Stimulated activated CD8-positive, alpha-beta memory T cell treated with anti-CD3 and anti-CD28 coated beads, Interleukin-12 subunit alpha, Interleukin-12 subunit beta, amount 100 ng/mL, for 1 hour (primary cell): ENCODE data around the gene ADIPOR2.
"Not testable (repeated sequence)": the region's sequence is repeated elsewhere in the genome, so short reads cannot be mapped to it uniquely, and the experiment has no call there.

Experiments used
- DNase-seq: peaks from one replicate; pipeline ENCODE4 v3.0.0-alpha.2; 2020; ENCODE audit warnings: low read depth

Gene ADIPOR2

DNA sequence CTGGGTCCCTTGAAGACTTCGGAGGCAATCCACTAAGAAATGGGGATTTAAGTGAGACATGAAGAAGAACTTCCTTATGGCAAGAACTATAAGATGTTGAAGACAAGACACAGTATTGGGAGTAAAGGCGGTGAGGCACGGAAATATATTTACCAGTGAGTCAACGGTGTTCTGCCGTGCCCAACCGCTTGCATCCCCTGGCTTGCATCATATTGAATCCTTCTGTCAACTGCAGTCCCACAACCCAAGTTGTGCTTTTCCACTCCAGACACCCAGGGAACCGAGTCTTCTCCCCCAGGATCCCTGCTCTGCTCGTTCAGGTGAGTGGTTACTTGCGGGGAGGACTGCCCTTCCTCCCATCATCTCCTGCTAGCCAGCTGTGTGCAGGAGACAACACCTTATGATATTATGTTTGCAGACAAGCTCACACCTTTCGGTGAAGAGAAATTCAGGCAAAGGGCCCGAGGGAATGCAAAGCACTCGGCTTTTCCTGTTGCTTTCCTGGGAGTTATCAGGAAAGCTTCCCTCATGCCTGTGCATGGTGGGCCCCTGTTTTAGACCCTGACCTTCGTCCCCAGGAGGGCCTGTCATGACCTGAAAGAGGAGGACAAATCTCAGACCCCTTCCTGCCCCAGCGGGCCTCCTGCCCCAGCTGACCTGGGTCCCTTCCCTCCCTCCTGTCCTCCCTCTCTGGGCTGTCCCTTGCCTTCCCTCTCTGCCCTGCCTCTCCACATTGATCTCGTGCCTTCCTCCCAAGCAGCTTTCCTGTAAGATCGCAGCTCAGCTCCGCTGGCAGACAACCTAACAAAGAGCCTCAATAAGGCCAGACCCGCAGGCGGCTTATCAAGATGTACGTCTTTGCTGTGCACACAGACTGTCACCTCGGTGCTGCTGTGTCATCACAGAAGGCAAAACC is 125.2 kb downstream of the ADIPOR2 start:
- no peak for DNase-seq

DNA sequence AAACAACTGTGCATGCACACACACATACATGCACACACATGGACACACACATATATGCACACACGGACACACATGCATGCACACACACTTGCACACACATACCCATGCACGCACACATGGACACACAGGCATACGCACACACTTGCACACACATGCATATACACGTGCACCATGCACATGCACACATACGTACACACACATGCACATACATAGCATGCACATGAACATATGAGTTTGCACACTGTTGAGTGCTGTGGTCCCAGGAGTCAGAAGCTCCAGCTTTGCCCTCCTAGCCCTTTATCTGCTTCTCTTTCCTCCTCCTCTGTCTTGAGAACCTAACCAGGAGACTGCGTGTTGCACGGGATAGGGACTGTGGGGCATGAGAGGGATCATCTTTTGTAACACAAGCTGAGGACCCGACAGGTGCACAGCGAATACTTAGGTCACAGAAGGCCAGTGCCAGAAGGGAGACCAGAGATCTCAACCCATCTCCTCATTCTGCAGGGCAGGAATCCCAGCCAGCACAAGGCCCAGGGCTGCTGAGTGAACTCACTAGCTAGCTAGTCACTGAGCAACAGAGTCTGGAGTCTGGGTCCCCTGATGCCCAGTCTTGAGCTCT is 126.0 kb downstream of the ADIPOR2 start:
- no peak for DNase-seq

DNA sequence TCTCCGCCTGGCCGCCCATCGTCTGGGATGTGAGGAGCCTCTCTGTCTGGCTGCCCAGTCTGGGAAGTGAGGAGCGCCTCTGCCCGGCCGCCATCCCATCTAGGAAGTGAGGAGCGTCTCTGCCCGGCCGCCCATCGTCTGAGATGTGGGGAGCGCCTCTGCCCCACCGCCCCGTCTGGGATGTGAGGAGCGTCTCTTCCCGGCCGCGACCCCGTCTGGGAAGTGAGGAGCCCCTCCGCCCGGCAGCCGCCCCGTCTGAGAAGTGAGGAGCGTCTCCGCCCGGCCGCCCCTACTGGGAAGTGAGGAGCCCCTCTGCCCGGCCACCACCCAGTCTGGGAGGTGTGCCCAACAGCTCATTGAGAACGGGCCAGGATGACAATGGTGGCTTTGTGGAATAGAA is 127.1 kb downstream of the ADIPOR2 start:
- DNase-seq: not testable (repeated sequence)

- DNase-seq: no peak
These were observed 128.2 kb downstream of the ADIPOR2 start for GRCh38 chr12:1819050-1819449.

DNA sequence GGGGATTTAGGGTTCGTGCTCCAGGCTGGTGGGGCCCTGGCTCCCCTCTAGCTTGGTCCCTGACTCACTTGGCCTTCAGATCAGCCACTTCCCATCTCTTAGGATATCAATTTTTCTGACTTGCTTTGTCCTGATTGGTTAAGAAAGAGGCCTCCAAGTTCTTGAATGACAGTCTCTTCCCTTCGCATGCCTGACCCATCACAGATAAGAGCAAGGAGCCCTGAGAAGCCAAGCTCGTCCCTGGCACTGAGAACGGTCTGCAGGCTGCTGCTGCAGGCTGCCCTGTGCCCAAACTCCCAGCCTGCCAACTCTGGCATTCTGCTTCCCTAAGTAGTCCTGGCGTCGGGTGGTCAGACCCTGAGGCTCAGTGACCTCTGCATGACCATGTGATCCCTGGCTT is 128.7 kb downstream of the ADIPOR2 start:
- no peak for DNase-seq

DNA sequence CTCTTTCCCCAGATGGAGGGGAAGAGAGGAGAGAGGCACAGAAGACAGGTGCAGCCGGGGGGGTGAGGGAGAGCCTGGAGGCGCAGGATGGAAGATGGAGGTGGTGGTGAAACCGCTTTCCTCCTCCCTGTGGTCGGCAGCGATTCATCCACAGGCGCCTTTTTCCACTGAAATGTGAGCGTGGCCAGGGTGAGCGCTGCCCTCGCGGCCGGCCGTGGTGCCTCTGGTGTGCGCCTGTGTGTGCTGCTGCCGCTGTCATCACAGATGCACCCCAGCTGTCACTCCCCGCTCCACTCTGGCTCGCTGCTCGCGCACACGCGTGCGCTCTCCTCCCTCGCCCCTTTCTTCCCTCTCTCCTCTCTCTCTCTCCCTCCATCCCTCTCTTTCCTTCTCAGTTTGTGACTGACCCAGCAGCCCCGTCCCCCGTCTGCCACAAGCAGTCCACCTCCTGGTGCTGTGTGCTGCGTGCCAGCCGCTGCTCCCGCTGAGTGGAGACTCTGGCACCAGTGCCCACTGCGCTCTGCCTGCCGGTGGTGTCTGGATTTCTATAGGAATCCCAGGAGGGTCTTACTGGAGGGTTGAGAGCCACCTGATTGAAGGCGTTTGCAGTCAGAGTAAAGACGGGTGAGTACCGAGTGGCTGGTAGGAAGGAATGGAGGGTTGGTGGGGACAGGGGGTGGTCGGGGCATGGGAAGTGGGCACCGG is 129.5 kb downstream of the ADIPOR2 start, which contains the start of gene LRTM2:
Gene LRTM2, plus strand, starts transcription at position 375 of the 705 bp plus-strand sequence. CDS start 7,584 bp downstream, outside the sequence.
- no peak for DNase-seq

GRCh38 chr12:1820896-1821291 is 130.0 kb downstream of the ADIPOR2 start:
- DNase-seq: no peak

GRCh38 chr12:1821805-1822204 is 130.9 kb downstream of the ADIPOR2 start:
- no peak for DNase-seq

GRCh38 chr12:1822699-1823098 is 131.8 kb downstream of the ADIPOR2 start:
- no peak for DNase-seq

DNA sequence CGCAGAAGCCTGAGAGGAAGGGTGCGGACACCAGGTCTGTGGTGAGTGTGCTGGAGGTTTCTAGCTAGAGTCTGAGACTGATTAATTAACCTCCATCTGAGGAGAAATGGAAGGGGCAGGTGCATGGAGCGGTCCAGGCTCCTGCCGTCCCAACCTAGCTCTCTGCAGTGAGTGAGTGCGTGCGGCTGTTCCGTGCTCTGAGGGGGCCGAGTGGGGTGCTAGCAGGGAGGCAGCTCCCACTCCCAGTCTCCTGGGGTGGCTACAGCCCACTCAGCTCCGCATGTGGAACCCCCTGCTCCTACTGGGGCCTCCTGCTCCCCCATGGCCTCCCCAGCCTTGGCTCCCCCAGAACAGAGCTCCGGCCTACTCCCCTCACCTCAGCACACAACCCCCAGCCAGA is 132.4 kb downstream of the ADIPOR2 start:
- DNase-seq: no peak

DNA sequence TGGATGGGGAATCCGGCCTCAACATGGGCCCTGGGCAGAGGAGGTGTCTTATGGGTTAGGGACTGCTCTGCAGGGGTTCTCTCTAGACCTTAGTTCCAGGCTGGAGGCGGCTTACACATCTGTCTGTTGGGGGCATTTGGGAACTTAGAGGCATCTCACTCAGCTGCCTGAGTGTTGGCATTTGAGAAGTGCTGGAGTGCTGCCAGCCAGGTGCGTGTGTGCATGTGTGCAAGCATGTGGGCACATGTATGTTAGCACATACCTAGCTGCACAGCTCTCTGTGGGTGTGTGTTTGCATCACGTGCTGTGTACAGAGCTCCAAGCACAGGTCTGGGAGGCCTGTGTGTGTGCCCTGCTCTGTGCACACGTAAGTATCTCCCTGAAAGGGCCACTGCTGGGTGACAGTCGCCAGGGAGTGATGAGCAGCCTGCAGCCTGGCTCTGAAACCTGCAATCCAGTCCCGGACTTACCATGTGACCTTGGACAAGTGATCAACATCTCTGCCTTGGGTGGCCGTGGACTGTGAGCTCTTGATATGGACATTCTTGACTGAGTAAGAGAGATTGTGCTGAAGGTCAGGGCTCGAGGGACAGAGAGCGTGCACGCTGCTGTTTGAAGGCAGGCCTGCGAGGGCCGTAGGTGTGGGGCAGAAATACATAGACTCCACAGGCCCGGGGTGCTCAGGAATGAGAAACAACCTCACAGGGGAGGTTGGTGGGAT is 134.7 kb downstream of the ADIPOR2 start:
- DNase-seq: no peak

GRCh38 chr12:1826401-1826800 is 135.5 kb downstream of the ADIPOR2 start:
- no peak for DNase-seq

- DNase-seq: no peak
These were observed 136.2 kb downstream of the ADIPOR2 start for GRCh38 chr12:1826867-1827705.

DNA sequence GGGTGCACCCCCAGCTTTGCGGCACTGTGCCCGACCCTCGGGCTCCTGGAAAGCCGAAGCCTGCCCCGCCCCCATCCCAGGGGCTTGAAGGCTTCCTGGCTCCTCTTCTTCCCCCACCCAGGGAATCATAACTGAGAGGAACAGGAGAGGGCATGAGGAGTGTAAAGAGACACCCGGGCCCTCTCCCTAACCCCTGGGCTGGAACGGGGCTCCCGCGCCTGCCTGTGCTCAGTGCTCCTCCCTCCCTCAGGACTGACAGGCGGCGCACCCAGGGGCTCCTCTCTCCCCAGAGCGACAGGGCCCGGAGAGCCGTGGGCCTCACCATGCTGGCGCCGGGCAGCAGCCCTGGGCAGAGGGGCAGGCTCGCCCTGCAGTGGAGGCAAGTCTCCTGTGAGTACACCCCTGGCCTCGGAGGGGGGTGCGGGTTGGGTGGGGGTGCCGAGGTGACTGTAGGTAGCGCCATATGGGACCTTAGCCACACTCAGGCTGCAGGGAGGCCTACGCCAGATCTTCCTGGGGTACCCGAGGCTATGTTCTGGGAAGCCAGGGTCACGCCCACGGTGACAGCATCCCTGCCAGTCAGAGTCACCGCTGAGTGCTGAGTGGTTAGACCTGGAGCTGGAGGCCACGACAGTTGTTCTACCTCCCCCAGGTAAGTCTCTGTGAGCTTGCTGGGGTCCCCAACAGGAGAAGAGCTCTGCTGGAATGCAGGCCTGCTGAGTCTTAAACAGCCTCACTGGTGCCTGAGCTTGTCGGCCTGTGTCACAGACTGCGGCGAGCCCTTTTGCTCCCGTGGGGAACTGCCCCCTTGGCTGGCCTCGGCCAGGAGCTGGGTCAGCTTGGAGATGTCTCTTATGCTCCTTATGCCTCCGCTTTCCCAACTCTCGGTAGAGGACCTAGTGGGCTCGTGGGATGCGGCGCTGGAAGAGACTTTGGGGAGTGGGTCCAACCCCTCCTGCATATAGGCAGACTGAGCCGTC is 137.2 kb downstream of the ADIPOR2 start:
- no peak for DNase-seq

- no peak for DNase-seq
These were observed 138.0 kb downstream of the ADIPOR2 start for GRCh38 chr12:1828856-1829255.

DNA sequence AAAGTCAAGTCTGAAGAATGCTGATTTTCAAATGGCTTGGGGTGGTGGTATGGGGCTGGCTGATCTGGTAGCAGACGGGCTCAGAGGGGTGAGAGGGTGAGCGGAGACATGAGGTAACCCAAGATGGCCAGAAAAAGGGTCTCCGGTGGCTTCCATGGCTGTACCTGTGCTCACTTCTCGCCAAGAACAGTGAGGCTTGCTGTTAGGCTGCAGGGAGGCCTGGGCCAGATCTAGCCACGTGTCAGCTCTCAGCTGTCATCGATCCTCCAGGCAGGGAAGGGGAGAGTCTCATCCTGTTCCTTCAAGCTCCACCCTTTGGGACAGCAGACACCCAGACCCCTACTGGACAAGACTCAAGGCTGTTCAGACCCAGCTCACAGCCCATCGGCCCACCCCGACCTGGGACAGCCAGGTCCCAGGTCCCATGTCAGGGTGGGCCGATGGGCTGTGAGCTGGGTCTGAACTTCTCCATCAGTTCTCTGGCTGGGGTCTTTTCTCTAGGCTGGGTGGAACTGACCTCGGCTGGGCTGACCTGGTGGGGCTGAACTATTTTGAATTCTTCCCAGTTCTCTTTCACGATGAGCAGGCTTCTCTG is 138.5 kb downstream of the ADIPOR2 start:
- no peak for DNase-seq

GRCh38 chr12:1830401-1830845 is 139.6 kb downstream of the ADIPOR2 start:
- DNase-seq: no peak

DNA sequence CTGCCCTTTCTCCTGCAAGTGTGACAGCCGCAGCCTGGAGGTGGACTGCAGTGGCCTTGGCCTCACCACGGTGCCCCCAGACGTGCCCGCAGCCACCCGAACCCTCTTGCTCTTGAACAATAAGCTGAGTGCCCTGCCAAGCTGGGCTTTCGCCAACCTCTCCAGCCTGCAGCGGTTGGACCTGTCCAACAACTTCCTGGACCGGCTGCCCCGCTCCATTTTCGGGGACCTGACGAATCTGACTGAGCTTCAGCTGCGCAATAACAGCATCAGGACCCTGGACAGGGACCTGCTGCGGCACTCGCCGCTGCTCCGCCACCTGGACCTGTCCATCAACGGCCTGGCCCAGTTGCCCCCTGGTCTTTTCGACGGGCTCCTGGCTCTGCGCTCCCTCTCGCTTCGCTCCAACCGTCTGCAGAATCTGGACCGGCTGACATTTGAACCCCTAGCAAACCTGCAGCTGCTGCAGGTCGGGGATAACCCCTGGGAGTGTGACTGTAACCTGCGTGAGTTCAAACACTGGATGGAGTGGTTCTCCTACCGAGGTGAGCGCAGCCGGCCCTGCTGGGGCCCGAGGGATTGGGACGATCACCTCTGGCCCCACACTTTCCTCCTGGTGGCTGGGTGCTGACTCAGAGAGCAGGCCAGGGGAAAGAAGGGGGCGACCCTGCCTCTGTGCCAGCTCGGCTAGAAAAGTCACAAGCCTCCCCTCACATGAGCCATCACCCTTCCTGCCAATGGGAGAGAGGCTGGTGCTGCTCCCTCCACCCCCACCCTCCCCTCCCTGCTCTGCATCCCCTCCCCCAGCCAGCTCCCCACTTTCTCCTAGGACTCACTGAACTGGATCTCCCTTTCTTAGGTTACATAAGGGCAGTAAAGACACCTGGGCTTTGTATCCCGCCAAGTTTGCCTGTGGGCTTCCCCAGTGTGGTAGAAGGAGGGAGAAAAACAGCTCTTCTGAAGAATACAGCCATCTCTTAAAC is 140.4 kb downstream of the ADIPOR2 start:
- no peak for DNase-seq
